Midbrain (tissue), 1 donor: Measurements from ENCODE around the gene NUTF2.
"Not testable (repeated sequence)": the region's sequence is repeated elsewhere in the genome, so short reads cannot be mapped to it uniquely, and the experiment has no call there.

ENCODE experiments used
- DNase-seq: peaks from one replicate; lab custom pipeline; 2025; lab: John Stamatoyannopoulos, UW

NUTF2 gene

DNA sequence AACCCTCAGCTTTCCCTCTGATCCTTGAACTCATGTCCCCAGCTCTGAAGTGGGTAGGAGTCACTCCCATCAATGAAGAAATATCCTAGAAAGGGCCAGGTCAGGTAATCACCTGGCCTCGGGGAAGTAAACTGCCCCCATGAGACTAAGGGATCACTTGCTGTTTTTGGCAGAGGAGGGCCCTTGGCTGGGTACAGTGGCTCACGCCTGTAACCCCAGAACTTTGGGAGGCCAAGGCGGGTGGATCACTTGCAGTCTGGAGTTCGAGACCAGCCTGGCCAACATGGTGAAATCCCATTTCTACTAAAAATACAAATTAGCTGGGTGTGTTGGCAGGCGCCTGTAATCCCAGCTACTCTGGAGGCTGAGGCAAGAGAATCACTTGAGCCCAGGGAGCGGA, 17.3 kb downstream of the NUTF2 start:
- DNase-seq = not testable (repeated sequence)

GRCh38 chr16:67864594-67864993, 17.9 kb downstream of the NUTF2 start:
- no peak for DNase-seq

DNA sequence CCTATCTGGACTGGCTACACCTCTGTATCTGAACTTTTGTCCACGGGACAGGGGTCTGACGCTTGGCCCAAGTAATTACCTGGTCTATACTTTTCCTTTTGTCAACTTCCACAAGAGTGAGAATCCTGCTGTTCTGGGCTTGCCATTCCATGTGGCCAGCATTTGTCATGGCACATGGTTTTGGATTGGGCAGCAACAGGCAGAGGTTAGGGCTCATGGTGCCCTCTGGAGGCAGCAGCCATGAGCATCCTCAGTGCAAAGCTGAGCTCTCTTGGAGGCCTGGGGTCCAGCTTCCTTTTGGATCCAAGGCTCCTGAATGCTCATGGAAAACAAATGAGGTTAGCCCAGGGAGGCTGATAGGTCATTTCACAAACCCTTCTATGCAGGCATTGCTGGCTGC, 18.6 kb downstream of the NUTF2 start:
- DNase-seq = no peak

DNA sequence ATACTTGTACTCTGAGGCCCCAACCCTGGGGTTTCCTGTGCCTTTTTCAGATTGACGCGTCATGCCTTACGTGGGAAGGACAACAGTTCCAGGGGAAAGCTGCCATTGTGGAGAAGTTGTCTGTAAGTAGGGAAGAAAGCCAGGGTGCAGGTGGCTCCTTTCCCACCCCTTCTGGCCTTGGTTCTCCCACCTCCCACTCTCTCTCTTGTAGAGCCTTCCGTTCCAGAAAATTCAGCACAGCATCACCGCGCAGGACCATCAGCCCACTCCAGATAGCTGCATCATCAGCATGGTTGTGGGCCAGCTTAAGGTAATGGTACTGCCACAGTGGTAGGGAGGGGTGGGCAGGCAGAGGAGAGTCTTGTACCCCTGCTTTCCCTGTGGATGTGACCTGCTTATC, 21.6 kb downstream of the NUTF2 start:
- DNase-seq = no peak

DNA sequence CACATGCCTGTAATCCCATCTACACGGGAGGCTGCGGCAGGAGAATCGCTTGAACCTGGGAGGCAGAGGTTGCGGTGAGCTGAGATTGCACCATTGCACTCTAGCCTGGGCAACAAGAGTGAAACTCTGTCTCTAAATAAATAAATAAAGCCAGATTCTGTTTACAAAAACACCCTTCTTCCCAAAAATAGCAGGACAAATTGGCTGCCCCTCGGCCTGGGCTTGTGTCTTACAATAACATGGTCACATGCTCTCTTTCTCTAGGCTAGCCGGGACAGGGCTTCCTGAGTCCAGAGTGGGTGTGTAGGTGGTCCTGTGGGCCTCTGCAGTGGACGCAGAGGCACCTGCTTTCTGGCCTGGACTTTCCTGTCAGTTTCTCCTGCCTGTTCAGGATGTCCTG, 22.9 kb downstream of the NUTF2 start:
- no peak for DNase-seq

- DNase-seq = no peak
These were observed 24.5 kb downstream of the NUTF2 start for GRCh38 chr16:67871256-67871655.

DNA sequence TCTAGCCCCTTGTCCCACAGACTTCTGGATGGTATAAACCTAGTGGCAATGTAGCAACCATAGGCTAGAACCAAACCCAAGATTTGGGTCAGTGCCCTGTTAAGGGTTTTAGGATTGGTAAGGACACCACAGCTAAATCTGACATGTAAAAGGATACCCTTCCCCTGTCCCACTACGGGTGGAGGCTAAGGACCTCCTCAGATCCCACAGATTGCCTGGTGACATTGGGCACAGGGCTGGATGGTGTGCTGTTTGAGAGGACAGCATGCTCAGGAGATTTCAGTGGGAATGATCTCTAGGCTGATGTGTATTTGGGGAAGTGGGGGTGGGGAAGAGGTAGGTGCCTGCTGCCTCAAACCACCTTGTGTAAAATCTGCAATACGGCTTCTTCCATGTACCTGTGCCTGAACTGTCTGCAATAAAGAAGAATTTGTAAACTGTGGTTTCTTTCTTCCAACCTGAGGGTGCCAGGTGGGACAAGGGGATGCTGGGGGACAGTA, 25.4 kb downstream of the NUTF2 start:
- no peak for DNase-seq

DNA sequence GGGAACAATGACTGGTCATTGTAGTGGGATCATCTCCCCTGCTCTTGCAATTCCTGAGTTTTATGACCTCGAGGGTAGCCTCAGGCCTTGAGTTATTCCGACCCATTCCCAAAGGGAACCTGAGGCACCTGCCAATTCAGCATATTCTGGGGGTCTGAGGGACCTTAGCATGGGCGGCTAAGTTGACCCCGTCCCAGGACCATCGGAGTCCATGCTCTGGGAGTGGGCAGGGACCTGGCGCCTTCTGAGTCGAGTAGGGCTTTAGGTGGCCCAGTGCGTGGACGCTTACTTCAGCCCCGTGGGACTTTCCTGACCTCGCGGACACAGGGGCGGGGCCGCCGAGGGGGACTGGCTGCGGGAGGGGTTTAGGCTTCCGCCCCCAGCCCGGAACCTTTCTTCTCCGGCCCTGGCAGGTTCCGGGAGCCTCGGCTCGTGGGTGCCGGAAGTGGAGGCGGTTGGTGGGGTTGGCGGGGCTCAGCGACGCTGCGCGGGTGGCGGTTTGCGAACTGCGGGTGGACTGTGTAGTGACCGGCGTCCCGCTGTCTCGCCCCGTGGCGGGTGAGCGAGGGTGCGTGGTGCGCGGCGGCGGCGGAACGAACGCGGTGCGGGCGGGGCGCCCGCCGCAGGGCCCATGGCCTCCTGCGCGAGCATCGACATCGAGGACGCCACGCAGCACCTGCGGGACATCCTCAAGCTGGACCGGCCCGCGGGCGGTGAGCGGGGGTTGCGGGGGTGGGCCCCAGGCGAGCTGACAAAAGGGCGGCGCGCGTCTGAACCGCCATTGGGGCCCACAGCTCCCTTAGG, 26.1 kb downstream of the NUTF2 start, which contains the start of gene EDC4:
Gene EDC4 (plus strand): TSS at position 422 of the 804 bp plus-strand sequence. CDS start 210 bp downstream, at position 632.
- DNase-seq = peak; percentile 63

DNA sequence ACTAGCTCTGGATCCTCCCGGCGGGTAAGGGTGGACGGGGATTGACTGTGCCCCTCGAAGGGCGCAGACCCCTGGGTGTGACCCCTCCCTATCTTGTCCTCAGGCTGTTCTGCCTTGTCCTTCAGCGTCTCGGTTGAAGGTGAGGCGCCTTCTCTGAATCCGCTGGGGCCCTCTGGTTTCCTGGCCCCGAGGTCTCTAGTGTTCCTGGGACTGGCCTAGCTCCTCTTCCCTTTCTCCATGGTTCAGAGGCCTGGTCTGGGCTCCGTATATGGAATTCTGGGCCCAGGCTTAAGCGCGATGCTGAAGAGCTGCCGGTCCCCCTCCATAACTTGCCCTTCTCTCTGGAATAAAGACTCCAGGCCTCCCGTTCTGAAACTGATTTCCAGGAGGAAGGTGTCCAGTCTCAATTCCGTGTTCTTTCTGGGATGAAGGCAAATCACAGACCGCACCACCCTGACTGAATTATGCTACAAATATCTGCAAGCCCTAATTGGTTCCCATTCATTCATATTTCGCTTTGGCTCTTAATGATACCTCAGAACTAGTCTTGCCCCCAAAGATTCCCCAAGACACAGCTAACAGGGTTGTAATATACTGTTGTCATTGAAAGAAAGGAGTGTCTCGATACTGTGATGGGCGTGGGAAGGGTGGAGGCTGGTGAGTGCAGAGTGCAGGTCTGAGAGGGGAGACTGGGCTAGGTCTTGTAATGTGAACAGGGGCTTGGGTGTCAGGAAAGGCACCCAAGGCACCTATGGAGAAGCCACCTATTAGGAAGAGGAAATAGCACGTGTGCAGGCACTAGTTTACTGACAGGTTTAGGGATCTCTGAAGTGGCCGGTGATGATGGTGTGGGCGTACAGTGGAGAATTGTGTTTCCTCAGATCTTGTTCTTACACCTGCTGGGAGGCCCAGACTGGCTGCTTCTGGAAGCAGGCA, 27.0 kb downstream of the NUTF2 start:
- DNase-seq = no peak

DNA sequence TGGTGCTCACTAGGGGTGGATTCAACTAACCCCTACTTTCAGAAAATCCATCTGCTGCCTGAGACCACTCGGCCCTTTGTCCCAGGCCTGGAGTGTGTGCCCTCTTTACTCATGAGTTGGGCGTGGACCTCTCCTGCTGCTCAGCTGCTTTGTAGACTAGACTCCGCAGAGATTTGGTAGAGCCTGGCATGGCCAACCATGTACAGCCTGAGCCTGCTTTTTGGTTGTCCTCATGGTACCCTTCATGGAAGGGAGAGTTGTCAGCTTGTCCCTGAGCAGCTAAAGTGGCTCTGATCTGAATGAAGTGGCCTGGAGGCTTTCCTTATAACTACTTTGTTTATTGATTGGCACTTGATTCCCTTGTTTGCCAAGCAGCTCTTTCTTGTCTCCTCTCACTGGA, 27.6 kb downstream of the NUTF2 start:
- no peak for DNase-seq

DNA sequence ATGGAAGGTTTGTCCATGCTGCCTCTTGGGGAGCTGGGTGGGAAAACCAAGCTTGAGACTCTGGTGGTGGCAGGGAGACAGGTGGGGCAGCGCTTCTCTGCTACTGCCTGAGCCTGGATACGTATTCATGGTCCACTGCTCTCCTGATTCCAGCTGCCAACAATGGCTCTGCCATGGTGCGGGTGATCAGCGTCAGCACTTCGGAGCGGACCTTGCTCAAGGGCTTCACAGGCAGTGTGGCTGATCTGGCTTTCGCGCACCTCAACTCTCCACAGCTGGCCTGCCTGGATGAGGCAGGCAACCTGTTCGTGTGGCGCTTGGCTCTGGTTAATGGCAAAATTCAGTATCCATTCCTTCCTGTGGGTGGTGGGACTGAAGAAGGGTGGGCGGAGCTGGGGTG, 30.3 kb downstream of the NUTF2 start:
- DNase-seq = no peak

GRCh38 chr16:67878232-67878631, 31.5 kb downstream of the NUTF2 start:
- DNase-seq = no peak

DNA sequence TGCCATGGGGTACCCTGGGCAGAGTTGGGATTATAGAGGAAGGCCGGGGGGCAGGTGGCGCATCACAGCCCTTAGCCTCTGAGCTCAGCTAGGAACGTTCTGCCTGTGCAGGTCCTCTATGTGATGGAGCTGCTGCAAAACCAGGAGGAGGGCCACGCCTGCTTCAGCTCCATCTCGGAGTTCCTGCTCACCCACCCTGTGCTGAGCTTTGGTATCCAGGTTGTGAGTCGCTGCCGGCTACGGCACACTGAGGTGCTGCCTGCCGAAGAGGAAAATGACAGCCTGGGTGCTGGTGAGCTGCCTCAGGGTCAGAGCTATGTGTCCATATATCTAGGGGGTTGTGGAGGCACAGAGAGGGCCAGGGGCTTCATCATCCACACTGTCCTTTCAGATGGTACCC, 32.1 kb downstream of the NUTF2 start:
- DNase-seq = no peak

DNA sequence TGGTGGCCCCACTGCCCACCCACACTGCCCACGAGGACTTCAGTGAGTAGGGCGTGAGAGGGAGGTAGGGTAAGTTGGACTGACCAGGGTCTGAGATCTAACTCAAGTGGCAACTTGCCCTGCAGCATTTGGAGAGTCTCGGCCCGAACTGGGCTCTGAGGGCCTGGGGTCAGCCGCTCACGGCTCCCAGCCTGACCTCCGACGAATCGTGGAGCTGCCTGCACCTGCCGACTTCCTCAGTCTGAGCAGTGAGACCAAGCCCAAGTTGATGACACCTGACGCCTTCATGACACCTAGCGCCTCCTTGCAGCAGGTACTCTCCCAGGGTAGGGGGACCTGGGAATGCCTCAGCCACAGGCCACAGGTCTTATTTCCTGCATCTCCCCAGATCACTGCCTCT, 32.7 kb downstream of the NUTF2 start:
- no peak for DNase-seq

GRCh38 chr16:67879936-67880335, 33.2 kb downstream of the NUTF2 start:
- no peak for DNase-seq

DNA sequence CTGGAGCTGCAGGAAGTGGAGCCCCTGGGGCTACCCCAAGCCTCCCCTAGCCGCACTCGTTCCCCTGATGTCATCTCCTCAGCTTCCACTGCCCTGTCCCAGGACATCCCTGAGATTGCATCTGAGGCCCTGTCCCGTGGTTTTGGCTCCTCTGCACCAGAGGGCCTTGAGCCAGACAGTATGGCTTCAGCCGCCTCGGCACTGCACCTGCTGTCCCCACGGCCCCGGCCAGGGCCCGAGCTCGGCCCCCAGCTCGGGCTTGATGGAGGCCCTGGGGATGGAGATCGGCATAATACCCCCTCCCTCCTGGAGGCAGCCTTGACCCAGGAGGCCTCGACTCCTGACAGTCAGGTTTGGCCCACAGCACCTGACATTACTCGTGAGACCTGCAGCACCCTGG, 33.9 kb downstream of the NUTF2 start:
- DNase-seq = no peak

- DNase-seq = peak; percentile 59
These were observed 35.0 kb downstream of the NUTF2 start for GRCh38 chr16:67881621-67882161.

GRCh38 chr16:67882374-67883145, 35.8 kb downstream of the NUTF2 start:
- DNase-seq = peak; percentile 86

GRCh38 chr16:67883146-67883871, 36.6 kb downstream of the NUTF2 start:
- no peak for DNase-seq

DNA sequence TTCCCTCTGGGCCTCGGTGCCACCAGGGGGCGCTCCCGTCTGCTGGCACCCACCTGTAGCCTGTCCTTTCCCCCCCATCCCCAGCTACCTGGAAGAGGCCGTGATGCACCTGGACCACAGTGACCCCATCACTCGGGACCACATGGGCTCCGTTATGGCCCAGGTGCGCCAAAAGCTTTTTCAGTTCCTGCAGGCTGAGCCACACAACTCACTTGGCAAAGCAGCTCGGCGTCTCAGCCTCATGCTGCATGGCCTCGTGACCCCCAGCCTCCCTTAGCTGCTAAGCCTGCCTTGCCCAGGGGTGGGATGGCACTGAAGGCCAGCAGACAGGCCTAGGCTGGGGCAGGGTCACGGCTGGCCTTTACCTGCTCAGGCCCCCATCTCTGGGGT, 37.1 kb downstream of the NUTF2 start:
- DNase-seq = peak; percentile 33

DNA sequence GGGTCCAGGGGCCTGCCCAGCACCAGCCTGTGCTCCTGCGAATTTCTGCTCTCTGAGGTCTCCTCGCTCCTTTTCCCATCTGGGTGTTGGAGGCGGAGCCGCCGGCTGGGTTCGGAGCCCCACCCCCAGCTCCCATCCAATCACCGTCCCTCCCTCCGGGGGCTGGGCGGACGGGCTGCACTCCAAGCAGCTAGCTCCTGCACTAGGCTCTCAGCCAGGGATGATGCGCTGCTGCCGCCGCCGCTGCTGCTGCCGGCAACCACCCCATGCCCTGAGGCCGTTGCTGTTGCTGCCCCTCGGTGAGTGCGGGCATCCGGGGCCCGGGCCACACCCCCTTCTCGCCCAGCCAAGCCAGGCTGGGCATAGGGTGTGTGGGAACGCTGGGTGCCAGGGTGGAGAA, 38.0 kb downstream of the NUTF2 start, which contains the start of gene NRN1L:
Gene NRN1L (plus strand): TSS at position 202 of the 400 bp plus-strand sequence. CDS start 19 bp downstream, at position 221.
- peak; percentile 86 for DNase-seq
